Keratinocyte (primary cell): Measurements from ENCODE around the gene LYVE1. TPM values are rescaled to one million over a fixed set of nuclear protein-coding genes. Genes with fewer than 3 reads are reported as not detected.

Source experiments
- DNase-seq: peaks from one replicate; pipeline ENCODE4 v3.0.0-alpha.2; 2011; ENCODE audit warnings: low read depth, missing footprints, low spot score
- FAIRE-seq: peaks from 2 replicates; lab custom pipeline; 2011; peaks lifted over from hg19 to GRCh38; lab: Jason Lieb, UNC
- H2AFZ ChIP-seq: 2 replicates; pipeline ENCODE4 v1.6.0; 2012; ENCODE audit warnings: low read length, control low read depth, inconsistent platforms; ENCODE audit not compliant: control insufficient read depth
- H3K27ac ChIP-seq: 2 replicates; pipeline ENCODE4 v1.5.1; 2011; ENCODE audit warnings: low read length; ENCODE audit not compliant: control insufficient read depth, insufficient read depth
- H3K27me3 ChIP-seq: 3 replicates; pipeline ENCODE4 v1.6.0; 2011; ENCODE audit warnings: low read length; ENCODE audit not compliant: control insufficient read depth, insufficient read depth; ENCODE audit errors: extremely low read depth
- H3K36me3 ChIP-seq, 2 experiments: 2 replicates in 1 of 2; 3 replicates in 1 of 2; pipeline ENCODE4 v1.5.1; 2011; ENCODE audit warnings: low read length in 2 of 2, mild to moderate bottlenecking in 1 of 2; ENCODE audit not compliant: control insufficient read depth in 2 of 2, insufficient read depth in 2 of 2; ENCODE audit errors: extremely low read depth in 1 of 2
- H3K4me1 ChIP-seq: 3 replicates; pipeline ENCODE4 v1.5.1; 2011; ENCODE audit warnings: low read length; ENCODE audit not compliant: control insufficient read depth, insufficient read depth; ENCODE audit errors: extremely low read depth
- H3K4me2 ChIP-seq: 3 replicates; pipeline ENCODE4 v1.6.0; 2011; ENCODE audit warnings: low read depth, low read length; ENCODE audit not compliant: control insufficient read depth, insufficient read depth; ENCODE audit errors: extremely low read depth
- H3K4me3 ChIP-seq, 3 experiments: fragments of 200-600 bp in 1 of 3; sonication (generic) in 1 of 3; 2 replicates in 2 of 3; 3 replicates in 1 of 3; pipeline ENCODE4 v1.5.1; 2011 to 2016; ENCODE audit warnings: low read length in 3 of 3, mild to moderate bottlenecking in 3 of 3, control low read depth in 2 of 3, inconsistent platforms in 1 of 3, low read depth in 1 of 3, mixed read lengths in 1 of 3, mixed run types in 1 of 3, moderate library complexity in 1 of 3; ENCODE audit not compliant: control insufficient read depth in 2 of 3, insufficient read depth in 2 of 3; ENCODE audit errors: extremely low read depth in 1 of 3
- H3K79me2 ChIP-seq: 2 replicates; pipeline ENCODE4 v1.6.0; 2012; ENCODE audit warnings: low read length; ENCODE audit not compliant: control insufficient read depth, insufficient read depth
- H3K9ac ChIP-seq: 3 replicates; pipeline ENCODE4 v1.6.0; 2011; ENCODE audit warnings: low read length; ENCODE audit not compliant: control insufficient read depth, insufficient read depth; ENCODE audit errors: extremely low read depth
- H3K9me1 ChIP-seq: 3 replicates; pipeline ENCODE4 v1.6.0; 2011; ENCODE audit warnings: low read length; ENCODE audit not compliant: control insufficient read depth, insufficient read depth; ENCODE audit errors: extremely low read depth
- H3K9me3 ChIP-seq: 2 replicates; pipeline ENCODE4 v1.5.1; 2012; ENCODE audit warnings: low read depth, low read length; ENCODE audit not compliant: control insufficient read depth
- H4K20me1 ChIP-seq: 3 replicates; pipeline ENCODE4 v1.6.0; 2011; ENCODE audit warnings: low read length; ENCODE audit not compliant: control insufficient read depth, insufficient read depth; ENCODE audit errors: extremely low read depth
- CTCF ChIP-seq, 3 experiments: IDR thresholded peaks in 1 of 3; conservative IDR thresholded peaks in 1 of 3; optimal IDR thresholded peaks in 1 of 3; 2 replicates in 2 of 3; 3 replicates in 1 of 3; pipeline versions ENCODE3 to v1.5.1; 2011; ENCODE audit warnings: low read length in 3 of 3, mild to moderate bottlenecking in 3 of 3, moderate library complexity in 2 of 3, control low read depth in 1 of 3, inconsistent platforms in 1 of 3; ENCODE audit not compliant: insufficient read depth in 2 of 3; ENCODE audit errors: extremely low read depth in 1 of 3
- EZH2 ChIP-seq: IDR thresholded peaks from one replicate; pipeline ENCODE4 v1.6.1; 2012; ENCODE audit warnings: inconsistent platforms, mild to moderate bottlenecking, low read length, moderate library complexity
- dilution Hi-C: fragments of 300-500 bp; cut with MboI; formaldehyde crosslinking; loops from one replicate; pipeline ENCODE4 v1.7.0; 2020; ENCODE audit warnings: low sequenced_read_pairs; ENCODE audit not compliant: extremely low pct_ligation_motif_present
- polyA plus RNA-seq, 5 experiments: library from polyadenylated mRNA; depleted of rRNA in 3 of 5; stranded (reverse) in 3 of 5; stranded (forward) in 1 of 5; unstranded in 1 of 5; fragments of >200 nt; gene quantifications; 1 replicate in 1 of 5; 2 replicates in 3 of 5; 3 replicates in 1 of 5; pipeline versions ENCODE4 v1.2.1 to v1.2.3, GENCODE V29; 2011 to 2012; ENCODE audit warnings: missing spikeins in 2 of 5, low read depth in 1 of 5, low replicate concordance in 1 of 5

Gene LYVE1
- polyA plus RNA-seq, 1 donor (not counting 4 experiments of a cell fraction or from before 2014, with no cell fraction given) = not detected

DNA sequence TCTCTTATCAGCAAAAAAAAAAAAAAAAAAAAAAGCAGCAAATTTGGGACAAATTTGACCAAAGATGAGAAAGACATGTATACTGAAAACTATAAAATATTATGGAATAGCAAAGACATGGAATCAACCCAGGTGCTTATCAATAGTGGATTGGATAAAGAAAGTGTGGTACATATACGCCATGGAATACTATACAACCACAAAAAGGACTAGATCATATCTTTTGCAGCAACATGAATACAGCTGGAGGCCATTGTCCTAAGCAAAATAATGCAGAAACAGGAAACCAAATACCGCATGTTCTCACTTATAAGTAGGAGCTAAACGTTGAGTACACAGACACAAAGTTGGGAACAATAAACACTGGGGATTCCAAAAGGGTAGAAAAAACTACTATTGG lies 25.7 kb downstream of the LYVE1 start:
- no peaks in the 10 kb centered on the region for H3K36me3 ChIP-seq
- H2AFZ ChIP-seq = no peak overlapping the region
- H3K9me3 ChIP-seq = peaks cover 1% of the 10 kb centered on the region
- DNase-seq (no peak), FAIRE-seq (no peak)
- H3K9me1 ChIP-seq = no peaks in the 10 kb centered on the region
- no peaks in the 10 kb centered on the region for H4K20me1 ChIP-seq
- no peak overlapping the region for H3K9ac ChIP-seq
- TF ChIP-seq EZH2 (no peak), CTCF (optimal IDR thresholded peaks at IDR 0.05 in 1 of 3, IDR thresholded peaks at IDR 0.05 in 1 of 3, conservative IDR thresholded peaks at IDR 0.05 in 1 of 3; ENCODE audit: extremely low read depth in 1 of 3, insufficient read depth in 2 of 3, low read length in 3 of 3) (no peak)
- H3K27ac ChIP-seq = no peak overlapping the region
- dilution Hi-C loops = no loop called here
- no peak overlapping the region for H3K4me2 ChIP-seq
- H3K4me3 ChIP-seq = no peak overlapping the region
- peaks cover 11% of the 10 kb centered on the region for H3K4me1 ChIP-seq
- H3K27me3 ChIP-seq = no peaks in the 10 kb centered on the region
- H3K79me2 ChIP-seq = peaks cover 17% of the 10 kb centered on the region

DNA sequence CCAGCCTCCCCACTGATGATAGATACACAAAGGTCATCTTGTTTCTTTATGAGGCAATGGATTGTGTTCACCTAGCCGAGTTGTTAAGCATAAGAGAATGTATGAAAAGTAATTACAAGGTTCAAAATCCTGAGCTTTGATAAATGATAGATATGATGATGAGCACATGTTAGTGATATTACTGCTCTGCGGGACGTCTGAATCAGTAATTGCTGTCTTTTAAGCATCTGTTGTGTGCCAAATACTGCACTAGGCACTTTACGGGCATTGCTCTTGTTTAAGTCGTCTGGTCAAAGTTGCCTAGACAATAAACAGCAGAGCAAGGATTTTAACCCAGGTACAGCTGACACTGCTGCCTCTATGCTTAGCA lies 26.9 kb downstream of the LYVE1 start:
- Histone ChIP-seq H2AFZ (peak overlapping the region; percentile 95), H3K79me2 (peaks cover 19% of the 10 kb centered on the region), H3K36me3 (no peaks in the 10 kb centered on the region), H3K4me1 (peaks cover 11% of the 10 kb centered on the region), H3K27ac (peak overlapping the region; percentile 97), H3K9ac (peak overlapping the region; percentile 97), H3K9me1 (no peaks in the 10 kb centered on the region), H3K27me3 (no peaks in the 10 kb centered on the region), H3K4me2 (peak overlapping the region; percentile 92), H3K9me3 (peaks cover 1% of the 10 kb centered on the region), H3K4me3 (peak overlapping the region; percentile 70 to 98 (median 94)), H4K20me1 (no peaks in the 10 kb centered on the region)
- peak; percentile 53 for FAIRE-seq
- no peak for DNase-seq
- dilution Hi-C loops = no loop called here
- no peak for TF ChIP-seq EZH2
- no peak for TF ChIP-seq CTCF (optimal IDR thresholded peaks at IDR 0.05 in 1 of 3, IDR thresholded peaks at IDR 0.05 in 1 of 3, conservative IDR thresholded peaks at IDR 0.05 in 1 of 3; ENCODE audit: extremely low read depth in 1 of 3, insufficient read depth in 2 of 3, low read length in 3 of 3)
